ENCODE measurements around the gene LRRC25. TPM values are rescaled to one million over a fixed set of nuclear protein-coding genes. Genes with fewer than 3 reads are reported as not detected.

The LRRC25 gene
- total and polyA plus RNA-seq, 2 experiments from 2014 or later, result 0.36 TPM; not detected in 1

DNA sequence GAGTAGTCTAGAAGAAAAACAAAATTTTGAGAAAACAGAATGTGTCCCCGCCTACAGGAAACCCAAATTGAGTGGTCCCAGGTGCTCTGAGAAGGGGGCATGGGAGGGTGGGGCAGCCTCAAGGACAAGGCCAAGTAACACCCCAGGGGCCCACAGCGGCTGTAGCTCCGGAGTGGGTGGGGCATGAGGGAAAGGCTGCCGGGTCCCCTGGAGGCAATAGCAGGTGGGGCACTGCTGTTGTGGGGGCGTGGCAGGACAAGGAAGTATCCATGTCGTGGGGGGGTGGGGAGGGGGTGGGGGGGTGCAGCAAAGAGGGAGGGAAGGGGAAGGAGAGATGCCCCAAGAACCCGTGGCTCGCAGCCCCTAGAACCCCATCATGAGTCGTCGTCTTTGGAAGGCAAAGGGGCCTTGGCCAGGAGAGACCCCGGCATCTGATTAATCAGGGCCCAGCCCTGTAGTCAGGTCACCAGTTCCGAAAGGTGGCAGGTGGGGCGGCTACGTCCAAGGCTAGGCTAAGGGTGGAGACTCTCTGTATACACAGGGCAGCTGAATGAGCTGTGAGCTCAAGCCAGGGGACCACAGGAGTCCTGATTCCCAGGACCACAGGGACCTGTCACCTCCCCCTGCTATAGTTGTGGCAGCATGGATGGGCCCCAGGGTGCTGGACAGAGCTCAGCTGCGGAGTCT is 48.0 kb upstream of the LRRC25 start:
- Histone ChIP-seq H3K4me1 (ENCODE audit: insufficient read depth) (no peaks in the 10 kb centered on the region), H3K79me2 (no peaks in the 10 kb centered on the region), H3K9me2 (replicated peaks; ENCODE audit: insufficient read depth) (no peaks in the 10 kb centered on the region), H2AFZ (no peak overlapping the region), H3K27me3 (no peaks in the 10 kb centered on the region), H3K4me3 (no peak overlapping the region), H3K27ac (no peak overlapping the region), H4K20me1 (ENCODE audit: insufficient read depth, poor library complexity, severe bottlenecking) (no peaks in the 10 kb centered on the region), H3K36me3 (replicated peaks; ENCODE audit: insufficient read depth, low read depth) (no peaks in the 10 kb centered on the region), H3K4me2 (no peak overlapping the region), H3K9me3 (ENCODE audit: low read depth) (no peaks in the 10 kb centered on the region)
- TF ChIP-seq, protein P1, sequence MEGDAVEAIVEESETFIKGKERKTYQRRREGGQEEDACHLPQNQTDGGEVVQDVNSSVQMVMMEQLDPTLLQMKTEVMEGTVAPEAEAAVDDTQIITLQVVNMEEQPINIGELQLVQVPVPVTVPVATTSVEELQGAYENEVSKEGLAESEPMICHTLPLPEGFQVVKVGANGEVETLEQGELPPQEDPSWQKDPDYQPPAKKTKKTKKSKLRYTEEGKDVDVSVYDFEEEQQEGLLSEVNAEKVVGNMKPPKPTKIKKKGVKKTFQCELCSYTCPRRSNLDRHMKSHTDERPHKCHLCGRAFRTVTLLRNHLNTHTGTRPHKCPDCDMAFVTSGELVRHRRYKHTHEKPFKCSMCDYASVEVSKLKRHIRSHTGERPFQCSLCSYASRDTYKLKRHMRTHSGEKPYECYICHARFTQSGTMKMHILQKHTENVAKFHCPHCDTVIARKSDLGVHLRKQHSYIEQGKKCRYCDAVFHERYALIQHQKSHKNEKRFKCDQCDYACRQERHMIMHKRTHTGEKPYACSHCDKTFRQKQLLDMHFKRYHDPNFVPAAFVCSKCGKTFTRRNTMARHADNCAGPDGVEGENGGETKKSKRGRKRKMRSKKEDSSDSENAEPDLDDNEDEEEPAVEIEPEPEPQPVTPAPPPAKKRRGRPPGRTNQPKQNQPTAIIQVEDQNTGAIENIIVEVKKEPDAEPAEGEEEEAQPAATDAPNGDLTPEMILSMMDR (IDR thresholded peaks at IDR 0.05; ENCODE audit: poor library complexity), result no peak
- TF ChIP-seq EZH2phosphoT487 (IDR thresholded peaks at IDR 0.05; ENCODE audit: low read depth, severe bottlenecking, unreplicated experiment) (no peak), EZH2 (IDR thresholded peaks at IDR 0.05; ENCODE audit: borderline replicate concordance) (no peak)
- 92% methylated on average over 7 of the region's 15 CpGs for WGBS (ENCODE audit: low lambda C conversion rate, missing lambda C conversion rate)
- no peak for DNase-seq (ENCODE audit: low spot score)

DNA sequence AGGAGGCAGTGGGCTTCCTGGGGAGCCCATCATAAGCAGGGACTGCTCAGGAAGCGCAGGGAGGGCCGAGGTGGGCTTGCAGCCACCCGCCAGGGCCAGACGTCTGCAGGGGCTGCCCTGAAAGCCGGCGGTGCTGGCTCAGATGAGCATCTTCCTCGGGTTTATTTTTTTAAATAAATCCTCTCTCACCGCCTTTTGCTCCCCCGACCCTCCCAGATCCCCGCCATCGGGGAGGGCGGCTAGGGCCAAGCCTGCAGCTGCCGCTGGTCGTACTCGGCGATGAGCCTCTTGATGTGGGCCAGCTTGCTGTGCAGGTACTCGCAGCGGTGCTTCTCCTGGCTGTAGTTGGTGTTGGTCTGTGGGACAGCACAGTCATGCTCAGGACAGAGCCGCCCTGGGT is 47.1 kb upstream of the LRRC25 start:
- Histone ChIP-seq H3K79me2 (no peaks in the 10 kb centered on the region), H3K4me2 (no peak overlapping the region), H3K9me2 (replicated peaks; ENCODE audit: insufficient read depth) (no peaks in the 10 kb centered on the region), H3K27ac (no peak overlapping the region), H3K9me3 (ENCODE audit: low read depth) (no peaks in the 10 kb centered on the region), H3K4me3 (no peak overlapping the region), H3K36me3 (replicated peaks; ENCODE audit: insufficient read depth, low read depth) (no peaks in the 10 kb centered on the region), H3K27me3 (no peaks in the 10 kb centered on the region), H2AFZ (no peak overlapping the region), H3K4me1 (ENCODE audit: insufficient read depth) (peaks cover 4% of the 10 kb centered on the region), H4K20me1 (ENCODE audit: insufficient read depth, poor library complexity, severe bottlenecking) (no peaks in the 10 kb centered on the region)
- 96% methylated on average over 19 of the region's 19 CpGs for WGBS (ENCODE audit: low lambda C conversion rate, missing lambda C conversion rate)
- TF ChIP-seq EZH2 (IDR thresholded peaks at IDR 0.05; ENCODE audit: borderline replicate concordance) (no peak), EZH2phosphoT487 (IDR thresholded peaks at IDR 0.05; ENCODE audit: low read depth, severe bottlenecking, unreplicated experiment) (no peak)
- TF ChIP-seq, protein P1 (IDR thresholded peaks at IDR 0.05; ENCODE audit: poor library complexity), result no peak
- no peak for DNase-seq (ENCODE audit: low spot score)

DNA sequence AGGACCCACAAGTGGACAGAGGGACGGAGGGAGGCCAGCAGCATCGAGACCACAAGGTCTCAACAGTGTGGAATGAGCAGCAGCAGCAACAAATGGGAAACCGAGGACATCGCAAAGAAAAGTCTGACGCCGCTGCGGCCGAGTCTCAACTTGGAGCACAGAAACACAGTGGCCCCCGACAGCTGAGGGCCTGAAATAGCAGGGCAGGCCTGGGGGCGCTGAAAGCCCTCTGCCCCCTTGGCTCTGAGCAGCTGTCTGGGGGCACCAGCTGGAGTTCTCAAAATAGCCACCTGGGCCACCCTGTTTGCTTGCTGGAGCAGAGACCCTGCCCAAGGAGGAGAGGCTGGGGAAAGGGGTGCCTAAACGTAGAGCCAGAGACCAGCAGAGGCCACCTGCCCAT is 46.4 kb upstream of the LRRC25 start:
- Histone ChIP-seq H3K9me2 (replicated peaks; ENCODE audit: insufficient read depth) (no peaks in the 10 kb centered on the region), H3K27me3 (no peaks in the 10 kb centered on the region), H4K20me1 (ENCODE audit: insufficient read depth, poor library complexity, severe bottlenecking) (no peaks in the 10 kb centered on the region), H3K36me3 (replicated peaks; ENCODE audit: insufficient read depth, low read depth) (no peaks in the 10 kb centered on the region), H3K9me3 (ENCODE audit: low read depth) (no peaks in the 10 kb centered on the region), H3K27ac (no peak overlapping the region), H3K4me1 (ENCODE audit: insufficient read depth) (peaks cover 11% of the 10 kb centered on the region), H3K79me2 (no peaks in the 10 kb centered on the region), H2AFZ (no peak overlapping the region), H3K4me2 (no peak overlapping the region), H3K4me3 (no peak overlapping the region)
- TF ChIP-seq EZH2phosphoT487 (IDR thresholded peaks at IDR 0.05; ENCODE audit: low read depth, severe bottlenecking, unreplicated experiment) (no peak), EZH2 (IDR thresholded peaks at IDR 0.05; ENCODE audit: borderline replicate concordance) (no peak)
- TF ChIP-seq, protein P1 (IDR thresholded peaks at IDR 0.05; ENCODE audit: poor library complexity), result no peak
- 94% methylated on average over 11 of the region's 11 CpGs for WGBS (ENCODE audit: low lambda C conversion rate, missing lambda C conversion rate)
- DNase-seq (ENCODE audit: low spot score), result no peak
